GM12878 (cell line): Measurements from ENCODE around the gene IGHMBP2. TPM values are rescaled to one million over a fixed set of nuclear protein-coding genes. Genes with fewer than 3 reads are reported as not detected.

ENCODE experiments used
- GABPA ChIP-seq: IDR thresholded peaks from 2 replicates; pipeline ENCODE4 v1.6.1; 2014; ENCODE audit warnings: antibody characterized with exemption, low read depth, mild to moderate bottlenecking, inconsistent platforms
- RFX5 ChIP-seq: IDR thresholded peaks from 2 replicates; pipeline ENCODE4 v1.6.1; 2011; ENCODE audit warnings: low read depth, low read length, improper control_type of control experiment
- SMC3 ChIP-seq: IDR thresholded peaks from 2 replicates; pipeline ENCODE4 v1.6.1; 2011; ENCODE audit warnings: low read length, improper control_type of control experiment, borderline replicate concordance
- YY1 ChIP-seq: IDR thresholded peaks from 2 replicates; pipeline ENCODE4 v1.6.1; 2011; ENCODE audit warnings: low read depth, mild to moderate bottlenecking, low read length
- ZNF622 ChIP-seq: fragments of 450-650 bp; IDR thresholded peaks from 2 replicates; pipeline ENCODE4 v1.6.1; 2017; ENCODE audit warnings: mild to moderate bottlenecking, inconsistent platforms
- polyA plus RNA-seq, 11 experiments: library from polyadenylated mRNA; depleted of rRNA in 4 of 11; unstranded in 6 of 11; stranded (reverse) in 5 of 11; fragments of >200 nt; fragmentation: Nextera tagmentation in 4 of 11; fragmentation: Illumina TruSeq in 1 of 11; extraction: Ambion mirVana in 4 of 11; extraction: Trizol in 1 of 11; gene quantifications; 1 replicate in 1 of 11; 2 replicates in 10 of 11; pipeline versions ENCODE4 v1.2.1 to v1.2.3, GENCODE V29; 2011 to 2016; ENCODE audit warnings: inconsistent platforms in 2 of 11, missing spikeins in 2 of 11, low read depth in 1 of 11
- total RNA-seq, 4 experiments: library from RNA; depleted of rRNA in 3 of 4; stranded (reverse); fragments of >200 nt in 3 of 4; fragmentation: Illumina TruSeq in 1 of 4; extraction: Trizol in 1 of 4; gene quantifications; 2 replicates each; pipeline versions ENCODE4 v1.2.1 to v1.2.3, GENCODE V29; 2013 to 2021
- TF ChIP-seq, protein P1 (sequence below): fragments of 450-650 bp; formaldehyde crosslinking; IDR thresholded peaks from 2 replicates; pipeline ENCODE4 v1.5.0; 2022; ENCODE audit warnings: mild to moderate bottlenecking, missing genetic modification characterization
- TF ChIP-seq, protein P2 (sequence below), 3 experiments: IDR thresholded peaks in 2 of 3; conservative IDR thresholded peaks in 1 of 3; 2 replicates each; pipeline ENCODE4 v1.5.1; 2011; ENCODE audit warnings: low read depth in 3 of 3, low read length in 3 of 3, mild to moderate bottlenecking in 3 of 3, control low read depth in 2 of 3, moderate library complexity in 2 of 3, inconsistent platforms in 1 of 3, mixed read lengths in 1 of 3; ENCODE audit not compliant: control insufficient read depth in 2 of 3, insufficient read depth in 1 of 3; ENCODE audit errors: extremely low read depth in 1 of 3
- TF ChIP-seq, protein P3 (sequence below): IDR thresholded peaks from 2 replicates; pipeline ENCODE4 v1.6.1; 2011; ENCODE audit warnings: mild to moderate bottlenecking, low read depth, low read length, moderate library complexity; ENCODE audit not compliant: insufficient replicate concordance
- TF ChIP-seq, protein P4 (sequence below): IDR thresholded peaks from 2 replicates; pipeline ENCODE4 v1.6.1; 2011; ENCODE audit warnings: borderline replicate concordance, low read depth, mild to moderate bottlenecking, moderate library complexity, mixed read lengths, low read length; ENCODE audit not compliant: insufficient read depth; ENCODE audit errors: extremely low read length

Gene IGHMBP2
- total and polyA plus RNA-seq, 10 of the 15 experiments (the other 5 are each of a cell fraction or from before 2014, with no cell fraction given), result 1.4 to 20.1 (median 11.2) TPM

DNA sequence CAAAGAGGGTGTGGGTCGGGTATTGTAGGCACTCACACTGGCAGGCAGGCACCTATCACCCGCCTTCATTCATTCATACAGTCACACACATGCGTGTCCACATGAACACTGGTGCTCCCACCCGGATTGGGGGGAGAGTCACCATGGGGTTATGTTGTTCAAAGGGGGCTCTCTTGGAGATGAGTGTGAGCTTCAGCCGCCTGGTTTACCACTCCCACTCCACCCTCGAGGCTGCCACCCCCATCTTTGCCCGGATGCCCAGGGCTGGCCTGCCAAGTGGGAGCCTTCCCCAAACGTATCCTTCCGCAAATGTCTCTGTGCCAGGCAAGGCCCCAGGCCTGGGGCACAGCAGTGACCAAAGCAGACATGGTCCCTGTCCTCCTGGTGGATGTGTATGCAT, 54.5 kb downstream of the IGHMBP2 start (continued):
- TF ChIP-seq, protein P1, sequence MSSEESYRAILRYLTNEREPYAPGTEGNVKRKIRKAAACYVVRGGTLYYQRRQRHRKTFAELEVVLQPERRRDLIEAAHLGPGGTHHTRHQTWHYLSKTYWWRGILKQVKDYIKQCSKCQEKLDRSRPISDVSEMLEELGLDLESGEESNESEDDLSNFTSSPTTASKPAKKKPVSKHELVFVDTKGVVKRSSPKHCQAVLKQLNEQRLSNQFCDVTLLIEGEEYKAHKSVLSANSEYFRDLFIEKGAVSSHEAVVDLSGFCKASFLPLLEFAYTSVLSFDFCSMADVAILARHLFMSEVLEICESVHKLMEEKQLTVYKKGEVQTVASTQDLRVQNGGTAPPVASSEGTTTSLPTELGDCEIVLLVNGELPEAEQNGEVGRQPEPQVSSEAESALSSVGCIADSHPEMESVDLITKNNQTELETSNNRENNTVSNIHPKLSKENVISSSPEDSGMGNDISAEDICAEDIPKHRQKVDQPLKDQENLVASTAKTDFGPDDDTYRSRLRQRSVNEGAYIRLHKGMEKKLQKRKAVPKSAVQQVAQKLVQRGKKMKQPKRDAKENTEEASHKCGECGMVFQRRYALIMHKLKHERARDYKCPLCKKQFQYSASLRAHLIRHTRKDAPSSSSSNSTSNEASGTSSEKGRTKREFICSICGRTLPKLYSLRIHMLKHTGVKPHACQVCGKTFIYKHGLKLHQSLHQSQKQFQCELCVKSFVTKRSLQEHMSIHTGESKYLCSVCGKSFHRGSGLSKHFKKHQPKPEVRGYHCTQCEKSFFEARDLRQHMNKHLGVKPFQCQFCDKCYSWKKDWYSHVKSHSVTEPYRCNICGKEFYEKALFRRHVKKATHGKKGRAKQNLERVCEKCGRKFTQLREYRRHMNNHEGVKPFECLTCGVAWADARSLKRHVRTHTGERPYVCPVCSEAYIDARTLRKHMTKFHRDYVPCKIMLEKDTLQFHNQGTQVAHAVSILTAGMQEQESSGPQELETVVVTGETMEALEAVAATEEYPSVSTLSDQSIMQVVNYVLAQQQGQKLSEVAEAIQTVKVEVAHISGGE (CRISPR knock-in tag), result no peak
- TF ChIP-seq GABPA (no peak), RFX5 (no peak), YY1 (no peak), ZNF622 (no peak), SMC3 (no peak)
- TF ChIP-seq, protein P2, sequence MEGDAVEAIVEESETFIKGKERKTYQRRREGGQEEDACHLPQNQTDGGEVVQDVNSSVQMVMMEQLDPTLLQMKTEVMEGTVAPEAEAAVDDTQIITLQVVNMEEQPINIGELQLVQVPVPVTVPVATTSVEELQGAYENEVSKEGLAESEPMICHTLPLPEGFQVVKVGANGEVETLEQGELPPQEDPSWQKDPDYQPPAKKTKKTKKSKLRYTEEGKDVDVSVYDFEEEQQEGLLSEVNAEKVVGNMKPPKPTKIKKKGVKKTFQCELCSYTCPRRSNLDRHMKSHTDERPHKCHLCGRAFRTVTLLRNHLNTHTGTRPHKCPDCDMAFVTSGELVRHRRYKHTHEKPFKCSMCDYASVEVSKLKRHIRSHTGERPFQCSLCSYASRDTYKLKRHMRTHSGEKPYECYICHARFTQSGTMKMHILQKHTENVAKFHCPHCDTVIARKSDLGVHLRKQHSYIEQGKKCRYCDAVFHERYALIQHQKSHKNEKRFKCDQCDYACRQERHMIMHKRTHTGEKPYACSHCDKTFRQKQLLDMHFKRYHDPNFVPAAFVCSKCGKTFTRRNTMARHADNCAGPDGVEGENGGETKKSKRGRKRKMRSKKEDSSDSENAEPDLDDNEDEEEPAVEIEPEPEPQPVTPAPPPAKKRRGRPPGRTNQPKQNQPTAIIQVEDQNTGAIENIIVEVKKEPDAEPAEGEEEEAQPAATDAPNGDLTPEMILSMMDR (IDR thresholded peaks at IDR 0.05 in 2 of 3, conservative IDR thresholded peaks at IDR 0.05 in 1 of 3; ENCODE audit: control insufficient read depth in 2 of 3, extremely low read depth in 1 of 3, insufficient read depth in 1 of 3, low read depth in 3 of 3, low read length in 3 of 3), result no peak
- TF ChIP-seq, protein P3, sequence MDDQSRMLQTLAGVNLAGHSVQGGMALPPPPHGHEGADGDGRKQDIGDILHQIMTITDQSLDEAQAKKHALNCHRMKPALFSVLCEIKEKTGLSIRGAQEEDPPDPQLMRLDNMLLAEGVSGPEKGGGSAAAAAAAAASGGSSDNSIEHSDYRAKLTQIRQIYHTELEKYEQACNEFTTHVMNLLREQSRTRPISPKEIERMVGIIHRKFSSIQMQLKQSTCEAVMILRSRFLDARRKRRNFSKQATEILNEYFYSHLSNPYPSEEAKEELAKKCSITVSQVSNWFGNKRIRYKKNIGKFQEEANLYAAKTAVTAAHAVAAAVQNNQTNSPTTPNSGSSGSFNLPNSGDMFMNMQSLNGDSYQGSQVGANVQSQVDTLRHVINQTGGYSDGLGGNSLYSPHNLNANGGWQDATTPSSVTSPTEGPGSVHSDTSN, result no peak
- TF ChIP-seq, protein P4, sequence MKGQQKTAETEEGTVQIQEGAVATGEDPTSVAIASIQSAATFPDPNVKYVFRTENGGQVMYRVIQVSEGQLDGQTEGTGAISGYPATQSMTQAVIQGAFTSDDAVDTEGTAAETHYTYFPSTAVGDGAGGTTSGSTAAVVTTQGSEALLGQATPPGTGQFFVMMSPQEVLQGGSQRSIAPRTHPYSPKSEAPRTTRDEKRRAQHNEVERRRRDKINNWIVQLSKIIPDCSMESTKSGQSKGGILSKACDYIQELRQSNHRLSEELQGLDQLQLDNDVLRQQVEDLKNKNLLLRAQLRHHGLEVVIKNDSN, result no peak
